Spleen (tissue), 11 donors: Measurements from ENCODE around the gene TMIE. TPM values are rescaled to one million over a fixed set of nuclear protein-coding genes. Genes with fewer than 3 reads are reported as not detected.

Experiments used
- DNase-seq: peaks from one replicate; pipeline ENCODE4 v3.0.0-alpha.2; 2020
- H3K27ac ChIP-seq, 8 donors: fragments of 200-600 bp; sonication (generic) in 7 of 8; 1 replicate in 4 of 8; 2 replicates in 4 of 8; pipeline versions ENCODE4 v1.5.0 to v1.8.0; 2016 to 2021; ENCODE audit warnings: inconsistent platforms in 4 of 8, mild to moderate bottlenecking in 4 of 8, moderate library complexity in 1 of 8
- H3K27me3 ChIP-seq, 7 donors: fragments of 200-600 bp; sonication (generic) in 6 of 7; replicated peaks in 1 of 7; 1 replicate in 4 of 7; 2 replicates in 3 of 7; pipeline versions ENCODE4 v1.5.0 to v1.8.0; 2016 to 2021; ENCODE audit warnings: inconsistent platforms in 3 of 7, mild to moderate bottlenecking in 1 of 7
- H3K36me3 ChIP-seq, 6 donors: fragments of 200-600 bp; sonication (generic) in 5 of 6; 1 replicate in 4 of 6; 2 replicates in 2 of 6; pipeline versions ENCODE4 v1.5.0 to v1.8.0; 2016 to 2021; ENCODE audit warnings: inconsistent platforms in 2 of 6
- H3K4me1 ChIP-seq, 6 donors: fragments of 200-600 bp; sonication (generic) in 5 of 6; 1 replicate in 3 of 6; 2 replicates in 3 of 6; pipeline versions ENCODE4 v1.5.0 to v1.8.0; 2016 to 2021; ENCODE audit warnings: inconsistent platforms in 3 of 6
- H3K4me3 ChIP-seq, 8 donors: fragments of 200-600 bp; sonication (generic) in 7 of 8; 1 replicate in 4 of 8; 2 replicates in 4 of 8; pipeline versions ENCODE4 v1.5.0 to v1.8.0; 2016 to 2021; ENCODE audit warnings: inconsistent platforms in 4 of 8, mild to moderate bottlenecking in 4 of 8, moderate library complexity in 2 of 8
- H3K9me3 ChIP-seq, 8 donors: fragments of 200-600 bp; sonication (generic) in 7 of 8; 1 replicate in 4 of 8; 2 replicates in 4 of 8; pipeline versions ENCODE4 v1.5.0 to v1.8.0; 2016 to 2021; ENCODE audit warnings: inconsistent platforms in 4 of 8
- CTCF ChIP-seq, 11 experiments: fragments of 200-600 bp in 7 of 11; fragments of 450-650 bp in 4 of 11; sonication (generic) in 4 of 11; IDR thresholded peaks in 8 of 11; conservative IDR thresholded peaks in 3 of 11; 1 replicate in 7 of 11; 2 replicates in 4 of 11; pipeline versions ENCODE4 v1.4.0 to v1.8.0; 2016 to 2021; ENCODE audit warnings: antibody characterized with exemption in 11 of 11, inconsistent platforms in 4 of 11, mild to moderate bottlenecking in 1 of 11
- POLR2A ChIP-seq, 3 donors: fragments of 450-650 bp; IDR thresholded peaks; one replicate each; pipeline ENCODE4 v1.5.1; 2017; ENCODE audit warnings: antibody characterized with exemption in 3 of 3, mild to moderate bottlenecking in 1 of 3
- POLR2AphosphoS5 ChIP-seq, 3 donors: sonication (generic); formaldehyde crosslinking; IDR thresholded peaks; one replicate each; pipeline ENCODE4 v1.5.1; 2017; ENCODE audit warnings: antibody characterized with exemption in 3 of 3
- WGBS, 5 donors: extraction: QIAGEN DNeasy Blood & Tissue Kit in 3 of 5; methylation state at CpG; one replicate each; pipeline versions ENCODE4 v1.1.5 to v1.1.7; 2013 to 2018; 5-methylcytosine and 5-hydroxymethylcytosine counted together
- intact Hi-C: fragments of 100-400 bp; cut with DNase I; formaldehyde crosslinking; loops from one replicate; pipeline ENCODE4 v1.15.0; 2023; ENCODE audit warnings: low total_unique reads
- polyA plus RNA-seq, 3 donors: library from polyadenylated mRNA; stranded (reverse); fragments of 200-250 nt; gene quantifications; one replicate each; pipeline ENCODE4 v1.2.1, GENCODE V29; 2013
- total RNA-seq, 7 donors: library from RNA; depleted of rRNA in 3 of 7; stranded (reverse); fragments of >200 nt in 3 of 7; fragmentation: NEBNext Ultra II Directional in 4 of 7; extraction: Animal tissue kit (Norgen Biotek cat#: 25700) in 4 of 7; gene quantifications; one replicate each; pipeline versions ENCODE4 v1.1.0 to v1.2.1, GENCODE V29; 2016 to 2021
- donor health status: healthy with polysubstance abuse.
- donor health status: DM: no; HTN: no; CAD: no; lungs with moderate emphysema.
- donor health status: DM: no; HTN: no; CAD: no.
- donor health status: Bipolar disorder and iron deficiency.
- donor health status: healthy.
- donor health status: DM: no; HTN: no; CAD: no.
- donor health status: DM: yes; HTN: yes; CAD: no.

The TMIE gene
- total and polyA plus RNA-seq, 10 donors, result 0.23 to 1.6 (median 0.67) TPM; not detected in 2

- intact Hi-C loops, result no loop called here
- DNase-seq, result no peak
- Histone ChIP-seq H3K9me3 (no peaks in the 10 kb centered on the region), H3K27me3 (peaks cover 0 to 3% (median 0%) of the 10 kb centered on the region in 7 donors), H3K4me1 (peaks cover 0 to 6% (median 0%) of the 10 kb centered on the region in 6 donors), H3K36me3 (no peaks in the 10 kb centered on the region), H3K4me3 (no peak overlapping the region), H3K27ac (no peak overlapping the region)
- 77 to 89% (median 87%) methylated on average over 6 to 7 of the region's 7 CpGs for WGBS, 5 donors
- TF ChIP-seq CTCF (IDR thresholded peaks at IDR 0.05 in 8 of 11, conservative IDR thresholded peaks at IDR 0.05 in 3 of 11) (no peak), POLR2A (IDR thresholded peaks at IDR 0.05) (no peak), POLR2AphosphoS5 (IDR thresholded peaks at IDR 0.05) (no peak)
Measured at GRCh38 chr3:46711760-46712159, 10.6 kb downstream of the TMIE start.

GRCh38 chr3:46712191-46713049 lies 11.2 kb downstream of the TMIE start:
- 82 to 88% (median 85%) methylated on average over 13 of the region's 13 CpGs for WGBS, 5 donors
- Histone ChIP-seq H3K9me3 (no peaks in the 10 kb centered on the region), H3K27ac (no peak overlapping the region), H3K36me3 (no peaks in the 10 kb centered on the region), H3K27me3 (peaks cover 0 to 5% (median 0%) of the 10 kb centered on the region in 7 donors), H3K4me1 (peaks cover 0 to 6% (median 0%) of the 10 kb centered on the region in 6 donors), H3K4me3 (no peak overlapping the region)
- DNase-seq, result no peak
- intact Hi-C loops, result no loop called here
- TF ChIP-seq POLR2AphosphoS5 (IDR thresholded peaks at IDR 0.05) (no peak), CTCF (IDR thresholded peaks at IDR 0.05 in 8 of 11, conservative IDR thresholded peaks at IDR 0.05 in 3 of 11) (no peak), POLR2A (IDR thresholded peaks at IDR 0.05) (no peak)

- H3K9me3 ChIP-seq, result no peaks in the 10 kb centered on the region
- TF ChIP-seq POLR2A (IDR thresholded peaks at IDR 0.05), result no peak
- no peak for TF ChIP-seq CTCF (IDR thresholded peaks at IDR 0.05 in 8 of 11, conservative IDR thresholded peaks at IDR 0.05 in 3 of 11)
- no peak for TF ChIP-seq POLR2AphosphoS5 (IDR thresholded peaks at IDR 0.05)
- 82 to 89% (median 83%) methylated on average over 14 of the region's 14 CpGs for WGBS, 5 donors
- H3K27me3 ChIP-seq, result peaks cover 0 to 13% (median 6%) of the 10 kb centered on the region in 7 donors
- no peak overlapping the region for H3K27ac ChIP-seq
- no peaks in the 10 kb centered on the region for H3K36me3 ChIP-seq
- H3K4me3 ChIP-seq, result no peak overlapping the region
- H3K4me1 ChIP-seq, result peaks cover 0 to 6% (median 0%) of the 10 kb centered on the region in 6 donors
- intact Hi-C loops, result no loop called here
- DNase-seq, result peak; percentile 48
Measured at GRCh38 chr3:46713050-46713897, 12.1 kb downstream of the TMIE start.
